HEK293 (cell line): ENCODE results near the gene CEP85L.

ENCODE experiments used
- CTCF ChIP-seq: fragments of 450-650 bp; formaldehyde crosslinking; IDR thresholded peaks from 2 replicates; pipeline ENCODE4 v1.5.1; 2016; ENCODE audit warnings: missing biosample characterization, missing genetic modification characterization
- ZBTB17 ChIP-seq: fragments of 450-650 bp; formaldehyde crosslinking; IDR thresholded peaks from 2 replicates; pipeline ENCODE4 v1.5.1; 2016; ENCODE audit warnings: missing biosample characterization, missing genetic modification characterization
- ZBTB26 ChIP-seq: fragments of 450-650 bp; formaldehyde crosslinking; optimal IDR thresholded peaks from 2 replicates; pipeline ENCODE3; 2016; ENCODE audit warnings: missing biosample characterization, mild to moderate bottlenecking, missing genetic modification characterization
- ZBTB49 ChIP-seq: fragments of 450-650 bp; formaldehyde crosslinking; IDR thresholded peaks from 2 replicates; pipeline ENCODE4 v1.5.1; 2016; ENCODE audit warnings: missing biosample characterization, missing genetic modification characterization, low read depth
- ZFHX2 ChIP-seq: fragments of 450-650 bp; formaldehyde crosslinking; conservative IDR thresholded peaks from 2 replicates; pipeline ENCODE4 v1.5.1; 2016; ENCODE audit warnings: missing biosample characterization, missing genetic modification characterization
- ZNF114 ChIP-seq: fragments of 450-650 bp; formaldehyde crosslinking; IDR thresholded peaks from 2 replicates; pipeline ENCODE4 v1.5.0; 2017; ENCODE audit warnings: missing biosample characterization, missing genetic modification characterization
- ZNF169 ChIP-seq: fragments of 450-650 bp; formaldehyde crosslinking; IDR thresholded peaks from 2 replicates; pipeline ENCODE4 v1.5.1; 2016; ENCODE audit warnings: missing biosample characterization, missing genetic modification characterization
- ZNF18 ChIP-seq: fragments of 450-650 bp; formaldehyde crosslinking; IDR thresholded peaks from 2 replicates; pipeline ENCODE4 v1.5.1; 2016; ENCODE audit warnings: missing biosample characterization, missing genetic modification characterization

- TF ChIP-seq ZBTB17 (tag by site-specific recombination), result no peak
- no peak for TF ChIP-seq CTCF (tag by site-specific recombination)
- no peak for TF ChIP-seq ZNF169 (tag by site-specific recombination)
- no peak for TF ChIP-seq ZNF18 (tag by site-specific recombination)
- TF ChIP-seq ZBTB26 (tag by site-specific recombination), result no peak
- no peak for TF ChIP-seq ZBTB49 (tag by site-specific recombination)
- TF ChIP-seq ZFHX2 (tag by site-specific recombination), result no peak
- TF ChIP-seq ZNF114 (tag by site-specific recombination), result no peak
Measured at GRCh38 chr6:118584911-118585310, 66.5 kb downstream of the CEP85L start.
